ENCODE measurements around the gene ELF1.
"Not testable (repeated sequence)": the region's sequence is repeated elsewhere in the genome, so short reads cannot be mapped to it uniquely, and the experiment has no call there.

- not testable (repeated sequence) for TF ChIP-seq CTCF (IDR thresholded peaks at IDR 0.05); POLR2A (IDR thresholded peaks at IDR 0.05; ENCODE audit: low read depth)
These were observed 118.1 kb downstream of the ELF1 start for GRCh38 chr13:40901032-40901431.

Data from esophagus muscularis mucosa (tissue), 3 donors.